Sciatic nerve (tissue), 2 donors: ENCODE measurements around the gene XRCC6. TPM values are rescaled to one million over a fixed set of nuclear protein-coding genes. Genes with fewer than 3 reads are reported as not detected.
"Not testable (repeated sequence)": the region's sequence is repeated elsewhere in the genome, so short reads cannot be mapped to it uniquely, and the experiment has no call there.

ENCODE experiments used
- ATAC-seq: fragments of 200-7000 bp; cut with Tn5 transposase; one replicate; pipeline ENCODE4 v1.9.1; 2020; ENCODE audit warnings: mild to moderate bottlenecking, moderate library complexity
- DNase-seq: peaks from one replicate; pipeline ENCODE4 v3.0.0-alpha.2; 2020; ENCODE audit warnings: low spot score
- intact Hi-C: fragments of 100-400 bp; cut with DNase I; formaldehyde crosslinking; loops from one replicate; pipeline ENCODE4 v1.14.2; 2022
- total RNA-seq: library from RNA; stranded (reverse); fragmentation: NEBNext Ultra II Directional; extraction: Animal tissue kit (Norgen Biotek cat#: 25700); gene quantifications from one replicate; pipeline ENCODE4 v1.2.1, GENCODE V29; 2021
- donor health status: DM: no; HTN: no; CAD: no.
- donor health status: DM: no; HTN: no; CAD: no.

Gene XRCC6
- total RNA-seq: 125 TPM

GRCh38 chr22:41621099-41621910, at the start of gene XRCC6:
Gene XRCC6 (plus strand): TSS chr22:41621295. CDS start chr22:41622005, 710 bp downstream.
- peak; percentile 99 for ATAC-seq
- peak; percentile 100 for DNase-seq
- intact Hi-C loops: no loop called here

GRCh38 chr22:41571786-41572185, 49.3 kb upstream of the XRCC6 start:
- ATAC-seq (no peak), DNase-seq (no peak)
- intact Hi-C loops: no loop called here

DNA sequence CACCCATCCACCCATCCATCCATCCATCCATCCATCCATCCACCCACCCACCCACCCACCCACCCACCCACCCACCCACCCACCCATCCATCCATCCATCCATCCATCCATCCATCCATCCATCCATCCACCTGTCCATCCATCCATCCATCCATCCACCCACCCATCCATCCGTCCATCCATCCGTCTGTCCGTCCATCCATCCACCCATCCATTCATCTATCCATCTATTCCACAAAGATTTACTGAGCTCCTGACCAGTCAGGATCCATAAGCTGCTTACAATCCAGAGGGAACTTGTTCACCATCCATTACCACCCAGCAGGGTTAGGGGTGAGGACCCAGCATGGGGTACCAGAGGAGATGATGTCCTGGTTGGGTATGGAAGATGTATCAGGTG, 48.8 kb upstream of the XRCC6 start:
- intact Hi-C loops, ATAC-seq, DNase-seq: not testable (repeated sequence)

DNA sequence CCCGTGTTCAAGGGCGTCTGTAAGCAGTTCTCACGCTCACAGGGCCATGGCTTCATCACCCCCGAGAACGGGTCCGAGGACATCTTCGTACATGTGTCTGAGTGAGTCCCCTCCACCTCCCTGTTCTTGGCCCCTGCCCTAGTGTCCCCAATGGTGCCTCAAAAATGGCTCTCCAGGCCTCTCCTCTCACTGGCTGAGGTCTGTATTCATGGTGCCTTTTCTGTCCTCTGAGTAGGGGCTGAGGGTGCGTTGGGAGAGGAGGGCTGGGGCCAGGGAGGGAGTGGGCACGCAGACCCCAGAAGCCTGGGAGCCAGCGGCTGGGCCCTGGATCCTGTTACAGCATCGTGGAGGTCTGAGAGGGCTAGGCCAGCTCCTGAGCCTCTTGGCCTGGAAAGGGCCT, 47.4 kb upstream of the XRCC6 start:
- ATAC-seq: no peak
- no peak for DNase-seq
- intact Hi-C loops: no loop called here

- ATAC-seq: peak; percentile 80
- intact Hi-C loops: no loop called here
- peak; percentile 80 for DNase-seq
Measured at GRCh38 chr22:41574847-41575381, 46.2 kb upstream of the XRCC6 start.

- ATAC-seq (peak; percentile 13), DNase-seq (no peak)
- intact Hi-C loops: no loop called here
Measured at GRCh38 chr22:41575533-41575932, 45.6 kb upstream of the XRCC6 start.

GRCh38 chr22:41576877-41577276, 44.2 kb upstream of the XRCC6 start:
- intact Hi-C loops: no loop called here
- ATAC-seq (peak; percentile 29), DNase-seq (no peak)

DNA sequence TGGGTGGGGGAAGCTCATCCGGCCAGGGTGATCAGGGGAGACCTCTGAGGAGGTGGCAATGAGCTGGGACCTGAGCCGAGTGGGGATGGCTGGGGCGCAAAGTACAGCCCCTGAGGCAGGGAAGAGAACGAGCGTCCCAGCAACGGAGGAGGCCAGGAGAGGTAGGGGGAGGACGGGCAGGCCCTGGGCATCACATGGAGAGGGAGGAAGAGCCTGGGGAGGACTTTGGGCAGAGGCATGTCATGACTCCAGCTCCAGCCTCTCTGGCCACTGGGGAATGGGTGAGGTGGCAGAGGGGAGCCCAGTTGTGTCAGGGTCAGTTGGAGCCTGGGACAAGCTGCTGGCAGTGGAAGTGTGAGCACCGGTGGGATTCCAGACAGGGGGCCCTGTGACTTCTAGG, 43.0 kb upstream of the XRCC6 start:
- DNase-seq (no peak), ATAC-seq (no peak)
- intact Hi-C loops: no loop called here

DNA sequence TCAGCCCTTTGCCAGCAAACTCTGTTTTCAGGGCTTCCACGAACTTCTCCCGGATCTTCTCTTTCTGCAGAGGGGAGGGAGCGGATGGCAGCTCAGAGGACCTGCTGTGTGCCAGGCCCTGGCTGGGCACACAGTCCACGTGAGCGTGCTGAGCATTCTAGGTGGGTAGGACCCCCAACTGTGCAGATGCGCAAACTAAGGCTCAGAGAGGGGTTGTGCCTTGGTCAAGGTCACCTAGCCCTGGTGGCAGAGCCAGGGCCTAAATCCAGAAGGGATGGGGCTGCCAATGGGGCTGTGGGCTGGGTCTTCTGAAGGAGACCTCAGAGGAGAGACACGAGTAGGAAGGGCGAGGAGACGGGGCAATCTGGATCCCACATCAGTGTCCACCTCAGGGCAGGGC, 42.3 kb upstream of the XRCC6 start:
- no peak for DNase-seq
- intact Hi-C loops: no loop called here
- ATAC-seq: no peak

- intact Hi-C loops: no loop called here
- no peak for ATAC-seq
- DNase-seq: no peak
Measured at GRCh38 chr22:41579297-41579996, 41.6 kb upstream of the XRCC6 start.

- DNase-seq (no peak), ATAC-seq (no peak)
- intact Hi-C loops: no loop called here
Measured at GRCh38 chr22:41579997-41580355, 41.1 kb upstream of the XRCC6 start.

- intact Hi-C loops: no loop called here
Measured at GRCh38 chr22:41582694-41583093, 38.4 kb upstream of the XRCC6 start.

DNA sequence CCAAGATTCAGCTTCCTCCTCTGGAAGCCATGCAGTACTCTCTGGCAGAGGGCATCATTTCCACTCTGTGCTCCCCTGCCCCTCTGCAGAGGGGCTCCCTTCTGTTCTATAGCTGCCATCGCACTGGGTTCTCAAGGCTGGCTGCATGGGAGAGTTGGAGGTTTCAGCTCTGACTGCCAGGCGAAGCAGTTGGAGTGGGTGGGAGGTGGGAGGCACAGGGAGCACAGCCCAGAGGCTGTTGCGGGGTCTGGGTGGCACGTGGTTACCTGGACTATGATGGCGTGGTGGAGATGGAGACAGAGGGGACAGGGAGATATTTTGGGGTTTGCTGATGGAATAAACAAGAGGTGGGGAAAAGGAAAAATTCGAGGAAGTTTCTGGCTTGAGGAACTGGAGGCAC, 36.2 kb upstream of the XRCC6 start:
- ATAC-seq (no peak), DNase-seq (no peak)
- intact Hi-C loops: no loop called here

More at GRCh38 chr22:41582694-41583093, 38.4 kb upstream of the XRCC6 start:
- ATAC-seq (no peak), DNase-seq (no peak)

DNA sequence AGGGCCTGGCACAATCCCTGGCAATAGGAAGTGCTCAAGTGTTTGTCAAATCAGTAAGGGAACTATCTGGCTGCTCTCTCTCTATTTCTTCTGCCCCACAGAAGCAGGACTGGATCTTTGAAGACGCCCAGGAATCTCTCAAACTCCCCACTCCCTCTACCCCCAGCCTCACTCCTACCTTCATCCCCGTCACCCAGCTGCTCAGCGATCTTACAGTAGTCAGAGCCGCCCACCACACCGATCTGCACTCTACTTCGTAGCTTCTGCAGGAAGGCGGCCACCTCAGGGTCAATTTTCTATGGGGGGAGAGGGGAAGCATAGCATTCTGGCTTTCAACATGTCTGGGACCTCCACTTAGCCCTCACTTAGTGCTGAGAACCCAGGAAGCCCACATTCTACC, 35.2 kb upstream of the XRCC6 start:
- ATAC-seq (no peak), DNase-seq (no peak)
- intact Hi-C loops: no loop called here

GRCh38 chr22:41587347-41587723, 33.8 kb upstream of the XRCC6 start:
- intact Hi-C loops: no loop called here
- ATAC-seq: no peak
- DNase-seq: no peak

DNA sequence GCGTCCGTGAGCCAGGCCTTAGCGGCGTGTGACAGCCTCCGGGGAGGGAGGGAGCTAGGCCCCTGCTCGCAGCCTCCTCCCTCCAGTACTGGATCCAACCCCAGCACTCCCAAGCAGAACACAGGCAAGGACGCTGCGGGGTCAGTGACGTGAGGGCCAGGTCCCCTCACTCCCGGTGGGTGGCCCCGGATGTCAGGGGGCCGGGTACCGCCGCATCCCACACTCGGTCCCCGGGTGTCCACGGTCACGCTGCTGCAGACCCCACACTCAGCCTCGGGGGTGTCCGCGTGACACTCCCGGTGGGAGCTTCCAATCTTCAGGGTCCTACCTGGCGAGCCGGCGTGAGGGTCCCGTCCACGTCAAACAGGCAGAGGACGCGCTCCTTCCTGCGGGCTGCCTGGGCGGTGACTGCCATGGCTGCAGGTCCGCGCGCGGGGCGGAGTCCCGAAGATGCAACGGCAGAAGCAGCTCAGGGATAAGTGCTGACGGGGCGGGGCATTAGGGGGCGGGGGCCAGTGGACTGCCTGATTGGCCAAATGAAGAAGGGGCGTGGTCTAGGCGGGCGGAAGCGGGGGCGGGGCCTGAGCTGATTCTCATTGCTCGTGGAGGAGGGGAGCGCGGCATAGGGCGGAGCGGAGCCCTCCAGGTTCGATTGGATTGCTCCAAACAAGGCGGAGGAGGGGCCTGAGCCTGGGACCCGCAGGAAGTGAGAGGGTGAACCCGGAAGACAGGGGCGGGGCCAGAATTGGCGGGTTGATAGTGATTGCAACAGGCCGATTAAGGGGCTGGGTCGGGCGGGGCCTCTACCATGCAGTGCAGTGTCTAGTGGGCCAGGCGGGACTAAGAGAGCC, 31.5 kb upstream of the XRCC6 start, which contains the start of gene PMM1:
Gene PMM1, minus strand, starts transcription at position 450 of the 851 bp plus-strand sequence. Its CDS starts 35 bp downstream, at position 415.
- peak; percentile 99 for ATAC-seq
- intact Hi-C loops: loop anchor here (10.0 kb wide), 1 partner anchor 55 kb away; no protein-coding TSS in a partner anchor
- DNase-seq: peak; percentile 100

GRCh38 chr22:41593336-41593960, 27.6 kb upstream of the XRCC6 start:
- not testable (repeated sequence) for ATAC-seq, DNase-seq
- intact Hi-C loops: loop anchor here (10.0 kb wide), 1 partner anchor 59 kb away; no protein-coding TSS in a partner anchor

GRCh38 chr22:41595703-41596102, 25.4 kb upstream of the XRCC6 start:
- DNase-seq: no peak
- intact Hi-C loops: loop anchor here (10.0 kb wide), 1 partner anchor 61 kb away; no protein-coding TSS in a partner anchor
- no peak for ATAC-seq
